Measurements from ENCODE around the gene TBCEL. TPM values are rescaled to one million over a fixed set of nuclear protein-coding genes. Genes with fewer than 3 reads are reported as not detected.

The TBCEL gene
- total RNA-seq, 1 experiment from 2014 or later = 17.2 TPM

DNA sequence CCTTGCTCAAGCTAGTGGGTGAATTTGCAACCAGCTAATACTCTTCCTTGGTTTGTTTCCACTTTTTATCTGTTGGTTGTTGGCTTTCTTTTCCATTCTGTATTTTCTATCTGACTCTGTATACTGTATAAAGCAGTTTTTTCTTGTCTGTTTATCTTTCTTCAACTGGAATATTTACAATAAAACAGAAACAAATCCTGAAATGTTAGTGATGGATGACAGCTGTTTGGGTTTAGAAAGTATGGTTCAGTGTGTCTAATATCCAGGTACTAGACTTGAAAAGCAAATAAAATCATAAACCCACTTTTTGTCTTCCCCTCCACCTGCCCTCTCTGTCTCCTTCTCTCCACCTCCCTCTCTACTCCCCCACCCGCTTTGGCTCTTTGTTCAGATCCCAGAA is 35.3 kb upstream of the TBCEL start:
- ChIA-PET CTCF (interaction anchor here (0.6 kb wide), 1 partner anchor 695 kb away, joined by 3 read pairs; no protein-coding TSS in a partner anchor), POLR2A (interaction anchor here (0.9 kb wide), 1 partner anchor 649 kb away, joined by 3 read pairs; no protein-coding TSS in a partner anchor)
- DNase-seq (ENCODE audit: unreplicated experiment) = no peak
- TF ChIP-seq, protein P1, sequence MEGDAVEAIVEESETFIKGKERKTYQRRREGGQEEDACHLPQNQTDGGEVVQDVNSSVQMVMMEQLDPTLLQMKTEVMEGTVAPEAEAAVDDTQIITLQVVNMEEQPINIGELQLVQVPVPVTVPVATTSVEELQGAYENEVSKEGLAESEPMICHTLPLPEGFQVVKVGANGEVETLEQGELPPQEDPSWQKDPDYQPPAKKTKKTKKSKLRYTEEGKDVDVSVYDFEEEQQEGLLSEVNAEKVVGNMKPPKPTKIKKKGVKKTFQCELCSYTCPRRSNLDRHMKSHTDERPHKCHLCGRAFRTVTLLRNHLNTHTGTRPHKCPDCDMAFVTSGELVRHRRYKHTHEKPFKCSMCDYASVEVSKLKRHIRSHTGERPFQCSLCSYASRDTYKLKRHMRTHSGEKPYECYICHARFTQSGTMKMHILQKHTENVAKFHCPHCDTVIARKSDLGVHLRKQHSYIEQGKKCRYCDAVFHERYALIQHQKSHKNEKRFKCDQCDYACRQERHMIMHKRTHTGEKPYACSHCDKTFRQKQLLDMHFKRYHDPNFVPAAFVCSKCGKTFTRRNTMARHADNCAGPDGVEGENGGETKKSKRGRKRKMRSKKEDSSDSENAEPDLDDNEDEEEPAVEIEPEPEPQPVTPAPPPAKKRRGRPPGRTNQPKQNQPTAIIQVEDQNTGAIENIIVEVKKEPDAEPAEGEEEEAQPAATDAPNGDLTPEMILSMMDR (IDR thresholded peaks at IDR 0.05; ENCODE audit: unreplicated experiment) = no peak
- H3K36me3 Mint-ChIP-seq (ENCODE audit: insufficient read depth, unreplicated experiment) = no peaks in the 10 kb centered on the region
- no TSS peak for BruUV-seq (replicated peaks)
- H3K9me3 Mint-ChIP-seq (ENCODE audit: unreplicated experiment) = no peaks in the 10 kb centered on the region
- H3K27me3 Mint-ChIP-seq (ENCODE audit: insufficient read depth, unreplicated experiment) = peaks cover 36% of the 10 kb centered on the region
- intact Hi-C loops (cut with micrococcal nuclease) = no loop called here
- no peak overlapping the region for H3K27ac Mint-ChIP-seq (ENCODE audit: low read depth, unreplicated experiment)
- H3K4me1 Mint-ChIP-seq (ENCODE audit: insufficient read depth, unreplicated experiment) = peaks cover 6% of the 10 kb centered on the region
- no peak overlapping the region for H3K4me3 Mint-ChIP-seq (ENCODE audit: unreplicated experiment)

DNA sequence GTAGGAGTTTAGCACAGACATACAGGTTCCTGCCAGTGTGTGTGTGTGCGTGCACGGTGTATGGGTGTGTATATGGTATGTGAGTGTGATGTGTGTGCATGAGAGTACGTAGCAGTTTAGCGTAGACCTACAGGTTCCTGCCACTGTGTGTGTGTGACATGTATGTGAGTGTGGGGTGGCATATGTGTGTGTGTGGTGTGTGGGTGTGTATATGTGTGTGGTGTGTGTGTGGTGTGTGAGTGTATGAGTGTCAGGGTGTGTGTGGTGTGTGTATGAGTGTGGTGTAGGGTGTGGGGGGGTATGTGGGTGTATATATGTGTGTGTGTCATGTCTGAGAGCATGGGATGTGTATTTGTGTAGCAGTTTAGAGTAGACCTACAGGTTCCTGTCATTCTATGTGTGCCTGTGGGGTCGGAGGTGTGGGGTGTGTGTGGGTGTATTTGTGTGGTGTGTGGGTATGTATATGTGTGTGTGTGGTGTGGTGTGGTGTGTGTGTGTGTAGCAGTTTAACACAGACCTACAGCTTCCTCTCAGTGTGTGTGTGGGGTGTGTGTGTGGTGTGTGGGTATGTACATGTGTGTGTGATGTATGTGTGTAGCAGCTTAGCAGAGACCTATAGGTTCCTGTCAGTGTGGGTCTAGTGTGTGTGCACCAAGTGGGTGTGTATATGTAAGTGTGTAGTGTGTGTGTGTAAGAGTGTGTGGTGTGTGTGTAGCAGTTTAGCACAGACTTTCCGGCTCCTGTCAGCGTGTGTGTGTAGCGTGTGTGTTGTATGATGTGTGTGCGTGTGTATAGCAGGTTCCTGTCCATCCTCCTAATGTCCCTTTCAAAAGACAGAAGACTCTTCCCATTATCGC is 31.8 kb upstream of the TBCEL start:
- H3K4me3 Mint-ChIP-seq (ENCODE audit: unreplicated experiment) = no peak overlapping the region
- CTCF ChIA-PET = interaction anchor here (0.7 kb wide), 1 partner anchor 248 kb away, joined by 3 read pairs; no protein-coding TSS in a partner anchor
- H3K27me3 Mint-ChIP-seq (ENCODE audit: insufficient read depth, unreplicated experiment) = peaks cover 40% of the 10 kb centered on the region
- H3K4me1 Mint-ChIP-seq (ENCODE audit: insufficient read depth, unreplicated experiment) = no peaks in the 10 kb centered on the region
- H3K27ac Mint-ChIP-seq (ENCODE audit: low read depth, unreplicated experiment) = no peak overlapping the region
- POLR2A ChIA-PET = interaction anchor here (1.7 kb wide), 1 partner anchor 8 kb away, joined by 5 read pairs; no protein-coding TSS in a partner anchor
- intact Hi-C loops (cut with micrococcal nuclease) = no loop called here
- DNase-seq (ENCODE audit: unreplicated experiment) = no peak
- BruUV-seq (replicated peaks) = no TSS peak
- no peaks in the 10 kb centered on the region for H3K36me3 Mint-ChIP-seq (ENCODE audit: insufficient read depth, unreplicated experiment)
- TF ChIP-seq, protein P1 (IDR thresholded peaks at IDR 0.05; ENCODE audit: unreplicated experiment) = no peak
- H3K9me3 Mint-ChIP-seq (ENCODE audit: unreplicated experiment) = no peaks in the 10 kb centered on the region

DNA sequence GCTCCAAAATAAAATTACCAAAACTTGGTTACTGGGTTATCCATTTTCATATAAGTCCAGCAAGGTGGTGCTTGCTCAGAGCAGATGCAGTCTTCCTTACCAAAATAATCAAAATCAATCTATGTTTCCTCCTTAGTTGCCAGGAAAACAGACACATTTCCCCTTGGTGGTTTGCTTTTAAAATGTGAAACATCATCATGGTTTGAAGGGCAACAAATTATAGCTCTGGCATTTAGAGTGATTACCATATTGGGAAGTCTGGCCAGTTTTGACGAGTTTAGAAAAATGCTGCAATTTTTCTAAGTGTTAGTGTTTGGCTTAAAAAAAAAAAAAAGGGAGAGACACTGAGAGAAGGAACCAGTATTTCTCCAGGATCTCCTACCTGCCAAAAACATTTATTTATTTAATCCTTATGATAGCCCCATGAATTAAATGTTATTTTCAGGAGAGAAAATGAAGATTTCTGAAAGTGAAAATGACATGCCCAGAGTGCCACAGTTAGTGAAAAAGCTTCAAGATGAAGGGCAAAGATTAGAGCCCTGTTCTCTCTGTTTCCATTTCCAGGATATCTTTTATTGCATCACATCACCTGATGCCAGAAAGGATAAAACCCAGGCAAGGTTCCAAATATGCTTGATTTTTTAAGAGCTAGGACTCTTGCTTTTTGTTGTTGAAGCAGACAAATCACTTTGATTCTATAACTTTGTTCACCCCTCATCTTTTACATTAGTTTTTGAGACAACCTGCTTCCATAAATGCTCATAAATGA is 29.6 kb upstream of the TBCEL start:
- Mint-ChIP-seq H3K4me3 (ENCODE audit: unreplicated experiment) (no peak overlapping the region), H3K9me3 (ENCODE audit: unreplicated experiment) (no peaks in the 10 kb centered on the region), H3K4me1 (ENCODE audit: insufficient read depth, unreplicated experiment) (no peaks in the 10 kb centered on the region), H3K27me3 (ENCODE audit: insufficient read depth, unreplicated experiment) (peaks cover 35% of the 10 kb centered on the region), H3K36me3 (ENCODE audit: insufficient read depth, unreplicated experiment) (no peaks in the 10 kb centered on the region), H3K27ac (ENCODE audit: low read depth, unreplicated experiment) (no peak overlapping the region)
- no peak for DNase-seq (ENCODE audit: unreplicated experiment)
- TF ChIP-seq, protein P1 (IDR thresholded peaks at IDR 0.05; ENCODE audit: unreplicated experiment) = no peak
- CTCF ChIA-PET = interaction anchor here (0.6 to 1.2 kb wide), 2 partner anchors 8 to 50 kb away, joined by 3 read pairs; no protein-coding TSS in a partner anchor
- intact Hi-C loops (cut with micrococcal nuclease) = no loop called here
- POLR2A ChIA-PET = no interaction called here
- no TSS peak for BruUV-seq (replicated peaks)

DNA sequence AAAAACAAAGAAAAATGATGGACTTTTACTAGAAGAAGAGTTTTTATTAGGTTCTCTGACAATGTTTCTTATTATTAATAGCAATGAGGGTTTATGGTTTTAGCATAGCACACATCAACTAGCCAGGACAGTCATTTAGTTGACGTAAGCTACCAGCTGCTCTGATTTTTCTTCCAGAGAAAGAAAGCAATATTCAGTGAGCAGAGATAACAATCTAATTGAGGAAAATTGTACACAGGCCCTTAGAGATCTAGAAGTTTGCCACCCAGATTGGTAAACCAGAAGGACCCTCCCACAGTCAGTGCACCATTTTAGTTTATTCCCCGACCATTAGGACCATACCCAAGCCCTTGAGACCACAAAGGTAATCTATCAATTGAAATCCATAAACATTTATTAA is 28.7 kb upstream of the TBCEL start:
- H3K4me1 Mint-ChIP-seq (ENCODE audit: insufficient read depth, unreplicated experiment) = no peaks in the 10 kb centered on the region
- CTCF ChIA-PET = no interaction called here

More for the DNA sequence above, 28.7 kb upstream of the TBCEL start:
- no peak overlapping the region for H3K4me3 Mint-ChIP-seq (ENCODE audit: unreplicated experiment)
- intact Hi-C loops (cut with micrococcal nuclease) = no loop called here
- POLR2A ChIA-PET = no interaction called here
- H3K27me3 Mint-ChIP-seq (ENCODE audit: insufficient read depth, unreplicated experiment) = peaks cover 32% of the 10 kb centered on the region
- H3K27ac Mint-ChIP-seq (ENCODE audit: low read depth, unreplicated experiment) = no peak overlapping the region
- TF ChIP-seq, protein P1 (IDR thresholded peaks at IDR 0.05; ENCODE audit: unreplicated experiment) = no peak
- no peak for DNase-seq (ENCODE audit: unreplicated experiment)
- no peaks in the 10 kb centered on the region for H3K36me3 Mint-ChIP-seq (ENCODE audit: insufficient read depth, unreplicated experiment)
- no peaks in the 10 kb centered on the region for H3K9me3 Mint-ChIP-seq (ENCODE audit: unreplicated experiment)
- BruUV-seq (replicated peaks) = no TSS peak

Measured in MCF 10A (cell line).